MCF 10A (cell line): ENCODE results near the gene PTPRM. TPM values are rescaled to one million over a fixed set of nuclear protein-coding genes. Genes with fewer than 3 reads are reported as not detected.

Experiments used
- BruUV-seq: library from RNA; stranded (reverse); fragments of 400-500 nt; replicated peaks from 2 replicates; lab custom pipeline; 2021; lab: Mats Ljungman, UMichigan
- CTCF ChIA-PET: fragments of 300-600 bp; sonication (Branson Sonifier 250); formaldehyde crosslinking; extraction: SDS; loops from one replicate; lab custom pipeline; 2021; ENCODE audit warnings: antibody characterized with exemption, inconsistent platforms; lab: Yijun Ruan, JAX
- POLR2A ChIA-PET: fragments of 300-600, 350-650 bp; sonication (Branson Sonifier 250); formaldehyde crosslinking; extraction: SDS; loops from one replicate; lab custom pipeline; 2020; ENCODE audit warnings: antibody characterized with exemption, inconsistent platforms; lab: Yijun Ruan, JAX
- DNase-seq: peaks from one replicate; pipeline ENCODE4 v3.0.0-alpha.2; 2018; ENCODE audit not compliant: unreplicated experiment
- H3K27ac Mint-ChIP-seq: one replicate; pipeline ENCODE4 v1.8.0; 2022; ENCODE audit warnings: mild to moderate bottlenecking, low read depth, mixed read lengths; ENCODE audit not compliant: unreplicated experiment
- H3K27me3 Mint-ChIP-seq: one replicate; pipeline ENCODE4 v1.8.0; 2022; ENCODE audit warnings: mixed read lengths; ENCODE audit not compliant: insufficient read depth, unreplicated experiment
- H3K36me3 Mint-ChIP-seq: one replicate; pipeline ENCODE4 v1.8.0; 2022; ENCODE audit warnings: mild to moderate bottlenecking, moderate library complexity, mixed read lengths; ENCODE audit not compliant: insufficient read depth, unreplicated experiment
- H3K4me1 Mint-ChIP-seq: one replicate; pipeline ENCODE4 v1.8.0; 2022; ENCODE audit warnings: mixed read lengths; ENCODE audit not compliant: insufficient read depth, unreplicated experiment
- H3K4me3 Mint-ChIP-seq: one replicate; pipeline ENCODE4 v1.8.0; 2022; ENCODE audit warnings: mild to moderate bottlenecking, moderate library complexity, mixed read lengths; ENCODE audit not compliant: unreplicated experiment
- H3K9me3 Mint-ChIP-seq: one replicate; pipeline ENCODE4 v1.8.0; 2022; ENCODE audit warnings: mixed read lengths; ENCODE audit not compliant: unreplicated experiment
- intact Hi-C: fragments of 100-400 bp; cut with micrococcal nuclease; formaldehyde crosslinking; loops from 2 replicates; pipeline ENCODE4 v1.14.1; 2022
- total RNA-seq: library from RNA; stranded (reverse); gene quantifications from 2 replicates; pipeline ENCODE4 v1.2.3, GENCODE V29; 2022
- TF ChIP-seq, protein P1 (sequence below): fragments of 200-600 bp; IDR thresholded peaks from one replicate; pipeline ENCODE4 v1.8.0; 2022; ENCODE audit warnings: antibody characterized with exemption, mild to moderate bottlenecking; ENCODE audit not compliant: unreplicated experiment

The PTPRM gene
- total RNA-seq, 1 experiment from 2014 or later = 82.8 TPM

DNA sequence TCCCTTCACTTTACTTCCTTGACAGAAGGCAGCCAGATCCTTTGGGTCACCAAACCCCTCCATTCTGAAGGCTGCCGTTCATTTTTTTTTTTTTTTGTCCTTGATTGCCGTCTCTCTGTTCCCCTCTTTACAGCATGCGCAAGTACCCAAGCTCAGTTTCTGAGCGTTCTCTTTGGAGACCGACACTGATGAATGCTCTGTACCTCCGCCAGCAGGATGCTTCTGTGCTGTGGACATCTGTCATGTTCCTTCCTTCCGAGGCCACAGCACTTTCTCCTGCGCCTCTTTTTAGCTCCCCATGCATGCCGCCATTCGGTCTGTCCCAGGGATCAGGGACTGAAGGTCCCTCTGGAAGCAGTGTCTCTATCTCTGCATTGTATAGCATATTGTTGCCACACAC is 763.5 kb downstream of the PTPRM start:
- TF ChIP-seq, protein P1, sequence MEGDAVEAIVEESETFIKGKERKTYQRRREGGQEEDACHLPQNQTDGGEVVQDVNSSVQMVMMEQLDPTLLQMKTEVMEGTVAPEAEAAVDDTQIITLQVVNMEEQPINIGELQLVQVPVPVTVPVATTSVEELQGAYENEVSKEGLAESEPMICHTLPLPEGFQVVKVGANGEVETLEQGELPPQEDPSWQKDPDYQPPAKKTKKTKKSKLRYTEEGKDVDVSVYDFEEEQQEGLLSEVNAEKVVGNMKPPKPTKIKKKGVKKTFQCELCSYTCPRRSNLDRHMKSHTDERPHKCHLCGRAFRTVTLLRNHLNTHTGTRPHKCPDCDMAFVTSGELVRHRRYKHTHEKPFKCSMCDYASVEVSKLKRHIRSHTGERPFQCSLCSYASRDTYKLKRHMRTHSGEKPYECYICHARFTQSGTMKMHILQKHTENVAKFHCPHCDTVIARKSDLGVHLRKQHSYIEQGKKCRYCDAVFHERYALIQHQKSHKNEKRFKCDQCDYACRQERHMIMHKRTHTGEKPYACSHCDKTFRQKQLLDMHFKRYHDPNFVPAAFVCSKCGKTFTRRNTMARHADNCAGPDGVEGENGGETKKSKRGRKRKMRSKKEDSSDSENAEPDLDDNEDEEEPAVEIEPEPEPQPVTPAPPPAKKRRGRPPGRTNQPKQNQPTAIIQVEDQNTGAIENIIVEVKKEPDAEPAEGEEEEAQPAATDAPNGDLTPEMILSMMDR = no peak
- intact Hi-C loops = no loop called here
- CTCF ChIA-PET = interaction anchor here (0.6 to 1.6 kb wide), 6 partner anchors 10 to 59 kb away, joined by 3 to 7 read pairs (median 4); no protein-coding TSS in a partner anchor
- POLR2A ChIA-PET = interaction anchor here (1.2 to 1.3 kb wide), 2 partner anchors 9 to 44 kb away, joined by 3 to 4 read pairs; no protein-coding TSS in a partner anchor
- BruUV-seq = no TSS peak
- Mint-ChIP-seq H3K4me3 (no peak overlapping the region), H3K4me1 (no peaks in the 10 kb centered on the region), H3K27ac (no peak overlapping the region), H3K27me3 (no peaks in the 10 kb centered on the region), H3K36me3 (peaks cover 26% of the 10 kb centered on the region), H3K9me3 (peaks cover under 1% of the 10 kb centered on the region)
- no peak for DNase-seq

DNA sequence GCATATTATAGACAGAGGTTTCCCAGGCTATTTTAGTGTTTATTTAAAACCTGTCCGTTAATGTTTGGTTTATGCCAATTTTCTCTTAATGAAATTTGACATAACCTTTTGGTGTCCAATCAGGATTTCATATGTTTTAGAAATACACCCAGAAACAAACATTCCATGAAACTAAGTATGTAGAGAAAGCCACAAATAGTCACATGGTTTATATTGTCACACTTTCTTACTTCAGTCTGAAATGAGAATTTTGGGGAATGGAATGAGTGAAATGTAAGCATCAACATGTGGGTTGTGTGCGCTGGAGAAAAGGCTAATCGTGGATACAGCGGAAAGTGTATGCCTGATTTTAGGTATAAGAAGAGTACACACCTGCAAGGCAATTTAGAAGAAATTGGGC is 765.2 kb downstream of the PTPRM start:
- no peak for DNase-seq
- H3K27me3 Mint-ChIP-seq = no peaks in the 10 kb centered on the region
- H3K27ac Mint-ChIP-seq = no peak overlapping the region
- no TSS peak for BruUV-seq
- intact Hi-C loops = no loop called here
- TF ChIP-seq, protein P1 = no peak
- ChIA-PET CTCF (no interaction called here), POLR2A (interaction anchor here (1.3 kb wide), 1 partner anchor 177 kb away, joined by 3 read pairs; no protein-coding TSS in a partner anchor)
- no peak overlapping the region for H3K4me3 Mint-ChIP-seq
- no peaks in the 10 kb centered on the region for H3K9me3 Mint-ChIP-seq
- peaks cover 27% of the 10 kb centered on the region for H3K36me3 Mint-ChIP-seq
- no peaks in the 10 kb centered on the region for H3K4me1 Mint-ChIP-seq

DNA sequence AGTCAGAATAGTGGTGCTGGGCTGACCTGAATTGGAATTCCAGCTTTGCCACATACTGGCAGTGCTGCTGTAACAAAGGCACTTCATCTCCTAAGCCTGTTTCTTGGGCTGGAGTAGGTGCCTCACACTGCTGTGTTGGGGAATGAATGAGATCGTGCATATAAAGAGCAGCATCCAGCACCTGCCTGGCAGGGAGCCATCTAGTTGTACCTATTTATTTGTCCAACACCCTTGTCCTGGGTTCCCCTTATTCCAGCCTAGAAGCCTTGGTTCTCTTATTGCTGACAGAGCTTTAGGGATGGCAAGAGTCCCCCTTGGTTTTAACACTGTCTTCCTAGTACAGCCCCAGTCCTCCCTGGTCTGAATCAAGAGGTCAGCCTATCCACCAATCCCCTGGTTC is 766.8 kb downstream of the PTPRM start:
- BruUV-seq = no TSS peak
- no peak overlapping the region for H3K27ac Mint-ChIP-seq
- intact Hi-C loops = no loop called here
- TF ChIP-seq, protein P1 = no peak
- POLR2A ChIA-PET = no interaction called here
- no peaks in the 10 kb centered on the region for H3K9me3 Mint-ChIP-seq
- no peaks in the 10 kb centered on the region for H3K4me1 Mint-ChIP-seq
- no peaks in the 10 kb centered on the region for H3K27me3 Mint-ChIP-seq
- no peak for DNase-seq
- peaks cover 26% of the 10 kb centered on the region for H3K36me3 Mint-ChIP-seq
- no peak overlapping the region for H3K4me3 Mint-ChIP-seq
- CTCF ChIA-PET = no interaction called here

- Mint-ChIP-seq H3K36me3 (peaks cover 27% of the 10 kb centered on the region), H3K4me1 (peaks cover 6% of the 10 kb centered on the region), H3K27ac (no peak overlapping the region), H3K9me3 (no peaks in the 10 kb centered on the region), H3K4me3 (no peak overlapping the region), H3K27me3 (no peaks in the 10 kb centered on the region)
- TF ChIP-seq, protein P1 = no peak
- intact Hi-C loops = no loop called here
- ChIA-PET CTCF (no interaction called here), POLR2A (no interaction called here)
- DNase-seq = no peak
- no TSS peak for BruUV-seq
Observed at GRCh38 chr18:8337211-8337610, 770.1 kb downstream of the PTPRM start.
